Activated naive CD4-positive, alpha-beta T cell treated with anti-CD3 and anti-CD28 coated beads, Interleukin-2, amount 50 U/mL, for 16 hours (primary cell): ENCODE measurements around the gene PROKR2.

Experiments
- DNase-seq: peaks from one replicate; pipeline ENCODE4 v3.0.0-alpha.2; 2020

The PROKR2 gene

DNA sequence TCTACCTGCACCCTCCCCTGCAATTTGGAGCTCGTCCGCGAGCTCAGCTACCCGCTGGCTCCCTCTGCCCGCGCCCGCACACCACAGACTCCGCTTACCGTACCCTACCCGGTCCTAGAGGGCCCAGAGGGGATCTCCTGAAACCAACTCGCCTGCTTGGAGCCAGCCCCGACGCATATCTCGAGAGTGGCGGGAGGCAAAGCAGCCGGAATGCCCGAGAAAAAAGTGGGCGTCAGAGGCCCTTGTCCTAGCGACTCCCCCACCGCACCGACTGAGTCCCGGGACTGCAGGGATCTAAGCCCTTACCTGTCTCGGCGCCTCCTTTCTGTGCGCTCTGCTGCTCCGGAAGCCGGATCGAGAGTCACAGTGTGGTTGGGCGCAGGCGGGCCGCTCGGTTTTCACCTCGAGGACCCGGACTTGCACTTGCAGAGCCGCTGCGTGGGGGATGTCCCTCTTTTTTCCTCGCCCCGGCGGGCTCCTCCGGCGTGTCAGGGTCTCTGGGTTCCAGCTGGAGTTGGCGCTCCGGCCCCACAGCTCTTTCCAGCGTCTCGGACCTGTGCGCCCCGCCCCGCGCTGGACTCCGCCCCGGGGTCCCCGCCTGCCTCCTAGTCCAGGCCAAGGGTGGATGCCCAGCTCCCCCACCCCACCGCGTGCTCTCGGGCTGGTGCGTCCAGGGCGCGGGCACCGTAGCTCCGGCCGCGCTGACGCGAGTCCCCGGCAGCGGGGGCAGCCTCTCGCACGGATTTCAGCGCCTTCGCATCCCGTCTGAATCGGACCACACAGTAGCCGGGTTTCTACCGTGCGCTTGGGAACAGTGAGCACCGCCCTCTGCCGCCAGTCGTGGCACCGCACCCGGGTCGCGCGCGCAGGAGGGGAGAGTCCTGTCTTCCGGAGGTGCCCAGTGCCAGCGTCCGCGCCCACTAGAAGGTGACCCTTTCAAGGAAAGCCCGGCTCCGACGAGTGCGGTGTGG, at the start of gene PROKR2:
TSS of gene PROKR2 (minus strand) at position 767 of the 971 bp plus-strand sequence. CDS start 2,585 bp downstream, outside the sequence.
- no peak for DNase-seq

DNA sequence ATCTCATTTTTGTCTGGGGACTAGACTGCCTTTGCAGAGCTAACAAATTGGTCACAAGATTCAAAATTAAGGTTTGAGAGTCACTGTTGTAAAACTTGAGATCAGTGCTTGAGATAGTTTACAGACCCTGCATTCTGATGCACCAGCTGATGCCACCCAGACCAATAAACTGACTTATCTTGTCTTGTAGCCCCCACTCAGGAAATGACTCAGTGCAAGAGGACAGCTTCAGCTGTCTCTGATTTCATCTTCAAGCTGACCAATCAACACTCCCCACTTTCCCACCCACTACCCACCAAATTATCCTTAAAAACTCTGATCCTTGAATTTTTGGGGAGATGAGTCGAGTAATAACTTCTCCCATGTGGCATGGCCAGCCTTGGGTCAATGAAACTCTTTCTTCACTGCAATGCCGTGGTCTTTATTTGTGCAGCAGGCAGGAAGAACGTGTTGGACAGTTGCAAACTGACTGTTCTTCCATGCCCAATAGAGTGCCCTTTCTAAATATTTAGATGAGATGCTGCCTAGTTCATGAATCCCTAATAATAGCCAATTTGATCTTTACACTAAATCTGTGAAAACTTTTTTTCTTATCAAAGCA, 48.3 kb upstream of the PROKR2 start:
- DNase-seq: no peak

DNA sequence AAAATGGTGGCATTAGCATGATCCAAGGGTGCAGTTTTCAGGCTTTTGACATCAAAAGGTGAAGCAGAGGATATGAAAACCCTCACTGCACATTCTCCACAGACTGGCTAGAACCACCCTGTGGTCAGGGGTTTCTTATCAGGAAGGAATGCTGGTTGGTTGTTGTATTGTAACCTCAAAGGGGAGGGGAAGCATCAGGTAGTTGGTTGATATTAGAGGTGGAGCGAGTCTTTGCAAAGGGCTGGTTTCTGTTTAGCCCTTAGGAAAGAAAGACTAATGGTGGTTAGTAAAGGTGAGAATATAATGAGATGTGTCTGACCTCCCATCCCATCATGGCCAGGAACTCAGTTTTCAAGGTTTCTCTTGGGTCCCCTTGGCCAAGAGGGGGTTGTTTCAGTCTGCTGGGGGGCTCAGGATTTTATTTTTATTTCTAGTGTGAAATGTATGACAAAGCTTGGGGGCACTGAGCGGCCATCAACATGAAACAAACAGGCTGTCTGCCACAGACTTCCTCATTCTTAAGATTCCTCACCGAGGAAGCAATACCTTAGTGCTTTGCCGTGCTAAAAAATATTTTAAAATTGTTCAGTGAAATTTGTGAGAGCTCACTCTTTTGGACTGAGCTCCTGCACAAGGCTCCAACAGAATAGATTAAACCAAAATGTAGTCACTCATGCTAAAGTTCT, 47.5 kb upstream of the PROKR2 start:
- DNase-seq: no peak

DNA sequence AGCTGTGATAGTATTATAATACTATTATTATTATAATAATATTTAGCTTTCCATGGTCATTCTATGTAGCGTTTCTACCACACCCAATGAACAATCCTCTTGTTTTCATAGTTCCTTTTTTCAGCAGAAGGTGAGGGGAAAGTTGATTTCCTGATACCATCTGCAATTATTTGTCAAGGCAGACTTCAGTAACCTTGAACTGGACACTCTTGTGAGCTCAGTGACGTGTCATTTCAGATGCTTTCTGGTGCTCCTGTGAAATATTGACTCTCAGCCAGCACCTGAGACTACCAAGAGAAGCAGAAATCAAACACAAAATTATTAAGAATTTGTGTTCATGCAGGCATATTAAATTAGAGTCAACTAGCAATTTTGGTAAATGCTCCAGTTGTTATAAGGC, 46.0 kb upstream of the PROKR2 start:
- no peak for DNase-seq

DNA sequence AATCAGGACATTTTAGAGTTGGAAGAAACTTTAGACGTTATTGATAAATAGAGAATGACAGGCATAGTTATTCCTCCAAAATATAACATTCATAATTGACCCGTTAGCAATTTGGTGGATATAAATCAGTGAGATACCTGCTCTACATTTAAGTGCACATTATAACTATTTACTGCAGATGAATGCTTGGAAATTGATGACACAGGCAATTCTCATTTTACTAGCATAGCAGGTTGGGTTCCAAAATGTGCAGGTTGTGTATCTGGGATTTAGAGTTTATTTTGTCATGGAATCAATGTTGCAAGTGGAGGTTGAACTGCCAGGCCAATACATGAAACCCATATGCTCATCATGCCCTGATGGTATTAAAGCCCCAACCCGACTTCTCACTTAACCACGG, 44.4 kb upstream of the PROKR2 start:
- DNase-seq: no peak

DNA sequence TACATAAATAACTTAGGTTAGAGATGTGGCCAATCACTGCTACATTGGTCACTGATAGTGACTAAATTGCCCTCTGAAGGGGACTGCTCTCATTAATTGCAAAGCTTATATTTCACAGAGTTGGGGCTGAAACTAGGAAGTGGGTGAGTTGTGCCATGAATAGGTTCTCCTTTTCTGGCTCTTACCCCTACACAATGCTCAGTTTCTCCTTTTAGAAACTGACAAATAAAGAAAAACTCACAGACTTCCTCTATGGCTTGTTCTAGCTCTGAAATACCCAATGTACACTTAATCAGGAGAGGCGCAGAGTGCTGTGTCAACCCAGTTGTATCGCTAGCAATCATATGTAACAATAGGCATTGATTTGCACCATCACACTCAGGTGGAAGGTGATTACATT, 41.2 kb upstream of the PROKR2 start:
- DNase-seq: no peak

DNA sequence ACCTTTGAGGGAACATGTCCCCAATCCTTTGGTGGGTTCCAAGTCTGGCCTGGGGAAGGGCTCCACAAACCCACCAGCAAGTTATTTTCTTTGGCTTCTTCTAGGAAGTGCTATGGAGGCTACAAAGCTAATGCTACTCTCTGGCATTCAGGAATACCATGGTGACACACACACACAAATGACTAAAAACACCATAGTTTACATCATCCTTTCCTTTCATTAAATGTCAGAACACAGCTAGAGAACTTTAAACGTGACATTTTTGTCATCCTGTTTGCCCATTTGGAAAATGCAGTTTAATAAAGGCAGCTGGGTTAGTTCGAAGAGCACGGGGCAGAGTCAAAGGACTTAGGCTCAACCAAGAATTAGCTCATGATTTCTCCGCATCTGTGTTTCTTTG, 40.2 kb upstream of the PROKR2 start:
- DNase-seq: no peak

DNA sequence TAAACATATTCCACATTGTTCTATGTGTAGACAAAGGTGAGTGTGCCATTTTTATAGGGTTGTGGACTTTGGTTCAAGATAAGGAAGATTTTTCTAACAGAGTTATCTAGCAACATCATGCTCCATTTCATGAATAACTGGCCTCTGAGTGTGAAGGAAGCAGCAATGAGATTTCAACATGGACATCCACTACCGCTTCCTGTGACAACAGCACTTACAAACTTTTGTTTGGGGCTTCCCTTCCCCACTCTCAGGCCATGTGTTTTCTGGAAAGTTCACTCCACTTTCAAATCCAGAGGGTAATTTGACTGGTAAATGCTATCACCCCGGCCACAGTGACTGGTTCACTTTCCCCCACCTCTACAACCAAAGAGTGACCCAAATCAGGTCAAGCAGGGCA, 38.1 kb upstream of the PROKR2 start:
- no peak for DNase-seq

DNA sequence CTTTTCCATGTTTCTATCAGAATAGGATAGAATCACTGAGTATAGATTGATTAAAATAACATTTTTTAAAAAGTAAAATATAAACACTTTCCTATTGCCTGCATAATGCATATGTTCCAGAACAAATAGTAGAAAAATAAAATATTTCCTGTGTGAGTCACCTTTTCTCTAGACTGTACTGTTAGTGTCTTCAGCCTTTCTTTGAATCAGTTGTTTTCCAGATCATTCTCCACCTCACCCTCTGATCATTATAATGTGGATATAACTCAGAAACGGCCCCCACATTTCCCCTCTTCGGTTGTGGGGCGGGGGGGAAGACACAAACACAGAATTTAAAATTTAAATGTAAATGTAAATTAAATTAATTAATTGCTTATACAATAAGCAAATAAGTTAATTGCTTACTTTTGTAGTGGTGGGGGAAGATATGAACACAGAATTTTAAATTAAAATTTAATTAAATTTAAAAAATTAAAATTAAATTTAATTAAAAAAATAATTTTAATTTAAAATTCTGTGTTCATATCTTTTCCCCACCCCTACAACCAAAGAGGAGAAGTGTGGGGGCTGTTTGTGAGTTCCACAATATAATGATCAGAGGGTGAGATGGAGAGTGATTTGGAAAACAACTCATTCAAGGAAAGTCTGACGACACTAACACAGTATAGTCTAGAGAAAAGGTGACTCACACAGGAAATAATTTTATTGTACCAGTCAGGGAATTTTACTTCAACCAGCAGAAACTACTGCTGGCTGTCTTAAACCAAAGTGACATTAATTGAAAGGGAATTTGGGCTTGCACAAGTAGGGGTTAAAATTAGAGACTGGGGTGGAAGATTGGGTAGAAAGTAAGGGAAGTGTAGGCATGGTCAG, 37.1 kb upstream of the PROKR2 start:
- no peak for DNase-seq

DNA sequence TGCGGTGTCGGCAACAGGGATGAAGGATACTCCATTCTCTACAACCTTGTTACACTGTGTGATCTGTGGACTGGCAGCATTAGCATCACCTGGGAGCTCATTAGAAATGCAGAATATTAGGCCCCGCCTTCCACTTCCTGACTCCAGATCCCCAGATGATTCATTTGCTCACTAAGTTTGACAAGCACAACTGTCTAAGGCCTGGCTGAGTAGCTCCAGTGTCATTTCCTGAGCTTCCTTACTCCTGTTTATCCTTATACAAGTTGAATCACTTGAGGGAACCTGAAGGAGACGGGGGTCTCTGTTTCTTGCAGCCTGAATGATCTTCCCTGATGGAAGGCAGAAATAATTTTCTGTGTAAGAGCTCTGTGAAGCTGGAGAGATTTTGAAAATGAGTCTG, 32.7 kb upstream of the PROKR2 start:
- DNase-seq: no peak

DNA sequence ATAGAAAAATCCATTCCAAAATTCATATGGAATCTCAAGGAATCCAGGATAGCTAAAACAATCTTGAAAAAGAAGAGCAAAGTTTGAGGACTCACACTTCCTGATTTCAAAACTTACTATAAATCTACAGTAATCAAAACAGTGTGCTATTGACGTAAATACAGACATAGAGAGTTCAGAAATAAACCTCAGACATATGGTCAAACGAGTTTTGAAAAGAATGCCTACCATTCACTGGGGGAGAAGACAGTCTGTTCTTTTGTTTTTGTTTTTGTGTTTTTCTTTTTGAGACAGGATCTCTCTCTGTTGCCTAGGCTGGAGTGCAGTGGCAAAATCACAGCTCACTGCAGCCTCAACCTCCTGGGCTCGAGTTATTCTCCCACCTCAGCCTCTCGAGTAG, 25.3 kb upstream of the PROKR2 start:
- no peak for DNase-seq

DNA sequence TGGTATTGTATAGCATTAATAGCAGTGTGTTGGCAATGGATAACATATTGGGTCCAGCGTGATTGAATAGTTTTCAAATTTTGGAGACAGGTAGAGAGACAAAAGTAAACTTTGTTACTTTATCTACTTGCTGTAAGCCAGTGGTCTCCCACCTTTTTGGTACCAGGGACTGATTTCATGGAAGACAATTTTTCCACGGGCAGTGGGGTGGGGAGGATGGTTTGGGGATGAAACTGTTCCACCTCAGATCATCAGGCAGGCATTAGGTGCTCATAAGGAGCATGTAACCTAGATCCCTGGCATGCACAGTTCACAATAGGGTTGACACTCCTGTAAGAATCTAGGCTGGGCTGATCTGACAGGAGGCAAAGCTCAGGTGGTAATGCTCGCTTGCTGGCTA, 14.6 kb upstream of the PROKR2 start:
- no peak for DNase-seq

DNA sequence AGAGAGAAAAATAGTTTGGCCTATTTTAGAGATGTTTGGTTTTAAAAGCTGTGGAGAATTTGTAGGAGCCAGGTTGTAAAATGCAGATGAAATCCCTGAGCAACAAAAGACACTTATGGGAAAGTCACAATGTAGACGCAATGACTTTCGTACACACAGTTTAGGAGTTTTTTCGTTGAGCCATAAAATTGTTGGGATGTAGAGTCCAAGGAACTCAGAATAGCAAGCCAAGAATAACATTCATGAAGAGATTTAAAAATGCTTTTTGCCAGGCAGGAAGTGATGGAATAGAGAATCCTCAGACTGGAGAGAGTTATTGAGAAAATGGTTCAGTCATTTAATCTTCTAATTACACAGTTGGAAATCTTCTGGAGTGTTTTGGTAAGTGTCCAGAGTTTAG, 11.5 kb upstream of the PROKR2 start:
- no peak for DNase-seq

DNA sequence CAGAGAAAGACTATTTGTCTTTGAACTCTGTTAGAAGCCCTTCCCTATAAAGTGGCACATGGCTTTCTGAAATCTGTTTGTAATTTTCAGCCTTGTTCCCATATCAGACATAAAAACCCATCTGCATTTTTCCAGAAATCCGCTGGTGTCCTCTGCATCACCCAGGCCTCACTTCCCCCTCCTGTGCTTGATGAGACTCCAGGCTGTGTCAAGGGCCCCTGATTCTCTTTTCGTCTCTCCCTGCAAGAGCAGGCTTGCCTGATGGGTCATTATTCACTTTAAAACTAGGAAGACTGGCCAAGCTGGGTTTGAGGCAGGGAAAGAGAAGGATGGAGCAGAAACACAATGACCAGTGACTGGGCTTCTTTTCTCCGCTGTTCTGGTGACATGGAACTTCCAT, 10.6 kb upstream of the PROKR2 start:
- DNase-seq: no peak

DNA sequence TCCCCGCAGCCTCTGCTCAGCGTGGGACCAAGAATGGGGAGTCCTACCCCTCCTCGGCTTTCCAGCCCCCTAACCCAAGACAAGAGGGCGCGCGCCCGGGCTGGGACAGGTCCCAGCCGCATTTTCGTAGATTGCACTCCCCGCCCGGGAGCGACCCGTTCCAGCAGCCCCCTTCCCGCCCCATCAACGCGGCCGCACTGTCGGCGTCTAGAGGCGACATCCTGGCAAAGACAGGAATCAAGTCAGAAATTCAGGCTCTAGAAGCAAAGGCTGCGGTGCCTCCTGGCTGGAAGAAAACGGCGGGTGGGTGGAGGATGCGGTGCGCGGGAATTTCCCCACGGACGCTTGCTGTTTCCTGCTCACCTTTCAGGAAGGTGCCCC, 957 bp downstream of the PROKR2 start:
- no peak for DNase-seq

DNA sequence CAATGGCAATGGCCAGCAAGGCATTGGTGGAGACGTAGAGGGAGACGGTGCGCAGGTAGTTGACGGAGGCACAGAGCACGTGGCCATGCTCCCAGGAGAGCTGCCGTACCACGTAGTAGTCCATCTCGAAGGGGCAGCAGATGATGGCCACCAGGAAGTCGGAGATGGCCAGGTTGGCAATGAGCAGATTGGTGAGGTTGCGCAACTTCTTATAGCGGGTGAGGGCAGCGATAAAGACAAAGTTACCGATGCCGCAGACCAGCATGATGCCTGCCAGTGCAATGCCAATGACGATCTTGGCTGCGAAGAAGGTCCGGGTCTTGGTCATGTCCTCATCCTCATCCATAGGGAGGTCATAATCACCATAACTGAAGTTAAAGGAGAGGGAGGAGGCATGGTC, 2.8 kb downstream of the PROKR2 start:
- DNase-seq: no peak

DNA sequence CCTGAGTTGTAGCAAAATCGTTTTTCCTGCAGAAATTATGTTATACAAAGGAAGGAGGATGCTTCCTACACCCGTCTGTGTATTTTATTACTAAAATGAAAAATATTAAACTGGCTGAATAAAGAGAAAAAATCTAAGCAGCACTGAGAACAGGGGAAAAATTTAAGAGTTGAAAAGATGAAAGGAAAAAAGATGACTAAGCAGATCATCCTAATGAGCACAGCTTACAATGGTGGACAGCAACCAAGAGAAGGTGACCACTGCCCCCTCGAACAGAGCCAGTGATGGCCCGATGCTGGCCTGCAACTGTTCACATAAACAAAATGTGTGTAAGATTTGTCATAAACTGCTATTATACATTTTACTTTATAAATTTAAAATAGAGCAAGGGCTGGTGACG, 4.2 kb downstream of the PROKR2 start:
- no peak for DNase-seq

DNA sequence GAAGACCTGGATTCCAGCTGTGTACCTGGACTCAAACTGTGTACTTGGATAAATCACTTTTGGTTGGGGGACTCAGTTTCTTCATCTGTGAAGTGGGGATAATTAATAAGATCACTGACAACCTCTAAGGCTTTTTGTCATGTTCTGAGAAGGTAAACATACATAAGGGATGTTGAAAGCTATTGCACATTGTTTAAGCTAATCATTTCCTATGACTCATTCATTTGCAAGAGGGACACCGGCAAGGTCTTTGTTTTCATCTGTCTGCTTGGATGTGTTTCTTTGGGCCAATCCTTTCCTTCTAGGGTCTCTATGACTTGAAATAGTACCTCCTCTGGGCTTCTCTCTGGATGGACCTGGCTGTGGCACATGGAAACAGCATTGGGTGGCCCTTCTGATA, 6.8 kb downstream of the PROKR2 start:
- DNase-seq: no peak

DNA sequence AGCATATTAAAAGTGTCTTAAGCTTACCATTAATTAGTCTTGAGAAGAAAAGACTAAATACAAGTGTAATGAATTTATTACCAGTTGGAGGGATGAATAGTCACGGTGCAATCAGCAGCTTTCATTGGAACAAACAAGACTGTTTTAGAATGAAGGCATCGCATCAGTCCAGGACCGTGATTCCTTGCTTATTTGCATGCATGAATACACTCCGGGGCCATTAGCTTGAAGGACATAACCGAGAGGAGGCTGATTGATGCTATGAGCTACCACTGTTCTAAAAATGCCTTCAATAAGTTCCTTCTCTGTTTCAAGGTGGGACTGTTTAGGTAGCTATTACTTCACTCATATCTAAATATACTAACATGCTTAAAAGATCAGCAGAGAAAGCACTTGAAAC, 17.9 kb downstream of the PROKR2 start:
- no peak for DNase-seq

DNA sequence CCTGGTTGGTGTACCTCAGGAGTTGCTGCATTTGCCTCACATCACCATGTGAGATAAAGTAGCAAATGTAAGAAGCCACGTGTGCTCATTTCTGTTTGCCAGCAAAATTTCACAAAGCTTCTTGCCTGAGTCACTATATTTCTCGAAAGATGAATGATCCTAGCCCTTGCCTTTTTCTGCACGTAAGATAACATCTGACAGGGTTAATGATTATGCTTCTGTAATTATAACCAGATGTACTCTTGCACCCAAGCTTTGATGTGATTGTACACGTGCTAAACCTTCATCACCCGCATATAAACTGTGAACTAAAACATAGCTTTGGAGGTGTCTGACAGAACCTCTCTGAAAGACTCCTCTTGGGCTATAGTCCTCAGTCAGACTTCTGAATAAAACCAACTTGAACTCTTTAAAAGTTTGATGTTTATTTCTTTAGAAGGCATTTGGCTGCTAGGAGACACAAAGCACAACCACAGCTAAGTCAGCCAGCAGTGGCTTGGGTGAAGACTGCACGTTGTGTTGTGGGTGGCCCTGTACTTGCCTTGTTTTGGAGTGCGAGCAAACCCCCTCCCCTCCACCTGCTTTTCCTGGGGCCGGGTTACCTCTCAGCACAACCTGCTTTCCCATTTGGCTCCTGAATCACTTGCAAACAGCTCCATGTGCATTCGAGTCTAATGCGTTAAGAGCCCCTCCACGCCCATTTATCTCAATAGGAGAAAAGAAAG, 19.3 kb downstream of the PROKR2 start:
- no peak for DNase-seq

DNA sequence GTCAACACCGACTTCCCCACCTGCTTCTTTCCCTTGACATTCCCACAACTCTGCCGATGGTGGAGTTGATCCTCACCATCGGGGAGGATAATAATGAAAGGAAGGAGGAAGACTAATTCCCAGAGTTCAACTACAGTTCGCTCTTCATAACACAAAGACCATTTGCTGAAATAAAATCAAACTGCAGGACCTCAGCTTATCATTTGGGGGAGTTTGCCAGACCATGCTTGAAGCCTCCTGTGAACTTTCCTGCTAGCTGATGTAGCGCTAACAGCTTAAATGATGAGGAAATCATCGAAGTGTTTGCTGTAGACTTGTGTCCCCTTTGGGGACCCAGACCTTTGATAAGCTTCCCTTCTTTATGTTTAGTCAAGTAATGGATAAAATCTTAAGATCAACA, 26.2 kb downstream of the PROKR2 start:
- DNase-seq: no peak

DNA sequence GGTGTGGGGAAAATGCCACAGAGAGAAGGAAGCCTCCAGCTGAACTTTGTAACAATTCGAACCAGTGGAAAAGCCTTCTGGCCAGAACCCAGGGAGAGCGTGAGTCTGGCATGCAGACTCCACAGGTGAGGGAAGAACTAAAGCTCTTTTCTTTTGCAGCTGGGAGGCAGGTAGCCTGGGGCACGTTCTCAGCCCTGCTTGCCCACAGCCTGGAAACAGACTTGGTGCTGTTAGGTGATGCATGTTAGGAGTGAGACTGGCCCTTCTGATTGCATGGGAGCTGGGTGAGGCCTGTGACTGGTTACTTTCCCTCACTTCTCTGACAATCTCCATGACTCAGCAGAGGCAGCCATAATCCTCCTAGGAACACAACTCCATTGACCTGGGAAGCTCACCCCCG, 34.2 kb downstream of the PROKR2 start:
- DNase-seq: no peak
